ENCODE measurements around the gene ETNK2. TPM values are rescaled to one million over a fixed set of nuclear protein-coding genes. Genes with fewer than 3 reads are reported as not detected.

Gene ETNK2
- polyA plus RNA-seq, 4 donors: 0.22 to 52.6 (median 3.2) TPM

GRCh38 chr1:204108312-204109141 lies 43.3 kb downstream of the ETNK2 start:
- Histone ChIP-seq H3K36me3 (ENCODE audit: control insufficient read depth in 3 of 3, insufficient read depth in 2 of 3, low read depth in 1 of 3, low read length in 3 of 3) (peaks cover 0 to 16% (median 0%) of the 10 kb centered on the region in 3 donors), H3K9me3 (ENCODE audit: control insufficient read depth in 2 of 2, insufficient read depth in 1 of 2, low read depth in 1 of 2, low read length in 1 of 2) (no peaks in the 10 kb centered on the region), H3K27me3 (ENCODE audit: control insufficient read depth in 3 of 3, insufficient read depth in 3 of 3, low read length in 3 of 3) (no peaks in the 10 kb centered on the region), H3K4me1 (ENCODE audit: control insufficient read depth in 3 of 3, insufficient read depth in 2 of 3, low read depth in 1 of 3, low read length in 2 of 3) (peaks cover 1 to 11% (median 8%) of the 10 kb centered on the region in 3 donors), H3K27ac (ENCODE audit: low read depth in 1 of 3, low read length in 2 of 3) (peak overlapping the region in 1 of 3 donors; percentile 12), H3K4me3 (ENCODE audit: low read depth in 1 of 3, low read length in 3 of 3) (no peak overlapping the region)
- WGBS, 3 donors: 68 to 76% (median 73%) methylated on average over 21 of the region's 21 CpGs
- DNase-seq (no peak), FAIRE-seq (no peak)

GRCh38 chr1:204107892-204108291 lies 44.0 kb downstream of the ETNK2 start:
- peaks cover 0 to 13% (median 0%) of the 10 kb centered on the region in 3 donors for H3K36me3 ChIP-seq (ENCODE audit: control insufficient read depth in 3 of 3, insufficient read depth in 2 of 3, low read depth in 1 of 3, low read length in 3 of 3)
- no peak overlapping the region for H3K4me3 ChIP-seq (ENCODE audit: low read depth in 1 of 3, low read length in 3 of 3)
- H3K27ac ChIP-seq (ENCODE audit: low read depth in 1 of 3, low read length in 2 of 3): no peak overlapping the region
- H3K4me1 ChIP-seq (ENCODE audit: control insufficient read depth in 3 of 3, insufficient read depth in 2 of 3, low read depth in 1 of 3, low read length in 2 of 3): peaks cover 6 to 17% (median 14%) of the 10 kb centered on the region in 3 donors
- H3K9me3 ChIP-seq (ENCODE audit: control insufficient read depth in 2 of 2, insufficient read depth in 1 of 2, low read depth in 1 of 2, low read length in 1 of 2): no peaks in the 10 kb centered on the region
- FAIRE-seq: no peak
- 88 to 92% (median 92%) methylated on average over 2 of the region's 2 CpGs for WGBS, 3 donors
- no peaks in the 10 kb centered on the region for H3K27me3 ChIP-seq (ENCODE audit: control insufficient read depth in 3 of 3, insufficient read depth in 3 of 3, low read length in 3 of 3)
- no peak for DNase-seq

DNA sequence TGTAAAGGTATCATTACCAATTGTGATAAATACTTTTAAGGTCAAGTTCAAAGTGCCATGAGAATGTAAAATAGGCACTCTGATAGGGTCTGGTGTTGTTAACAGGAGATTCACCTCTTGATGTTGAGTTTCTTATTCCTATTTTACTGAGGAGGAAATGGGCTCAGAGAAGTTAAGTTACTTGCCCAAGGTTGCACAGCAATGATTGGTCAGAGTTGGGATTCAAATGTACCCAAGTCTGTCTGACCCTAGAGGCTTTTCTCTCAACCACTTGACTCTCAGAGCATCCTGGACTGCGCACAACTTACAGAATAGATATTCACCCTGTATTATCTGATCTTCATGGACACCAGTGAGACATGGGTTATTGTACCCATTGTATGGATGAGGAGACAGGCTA lies 45.0 kb downstream of the ETNK2 start:
- DNase-seq: no peak
- Histone ChIP-seq H3K27ac (ENCODE audit: low read depth in 1 of 3, low read length in 2 of 3) (no peak overlapping the region), H3K4me1 (ENCODE audit: control insufficient read depth in 3 of 3, insufficient read depth in 2 of 3, low read depth in 1 of 3, low read length in 2 of 3) (peaks cover 8 to 28% (median 23%) of the 10 kb centered on the region in 3 donors), H3K4me3 (ENCODE audit: low read depth in 1 of 3, low read length in 3 of 3) (no peak overlapping the region), H3K36me3 (ENCODE audit: control insufficient read depth in 3 of 3, insufficient read depth in 2 of 3, low read depth in 1 of 3, low read length in 3 of 3) (peaks cover 0 to 7% (median 0%) of the 10 kb centered on the region in 3 donors), H3K27me3 (ENCODE audit: control insufficient read depth in 3 of 3, insufficient read depth in 3 of 3, low read length in 3 of 3) (no peaks in the 10 kb centered on the region), H3K9me3 (ENCODE audit: control insufficient read depth in 2 of 2, insufficient read depth in 1 of 2, low read depth in 1 of 2, low read length in 1 of 2) (no peaks in the 10 kb centered on the region)
- 93 to 100% (median 96%) methylated on average over 1 of the region's 1 CpG for WGBS, 3 donors
- FAIRE-seq: no peak

DNA sequence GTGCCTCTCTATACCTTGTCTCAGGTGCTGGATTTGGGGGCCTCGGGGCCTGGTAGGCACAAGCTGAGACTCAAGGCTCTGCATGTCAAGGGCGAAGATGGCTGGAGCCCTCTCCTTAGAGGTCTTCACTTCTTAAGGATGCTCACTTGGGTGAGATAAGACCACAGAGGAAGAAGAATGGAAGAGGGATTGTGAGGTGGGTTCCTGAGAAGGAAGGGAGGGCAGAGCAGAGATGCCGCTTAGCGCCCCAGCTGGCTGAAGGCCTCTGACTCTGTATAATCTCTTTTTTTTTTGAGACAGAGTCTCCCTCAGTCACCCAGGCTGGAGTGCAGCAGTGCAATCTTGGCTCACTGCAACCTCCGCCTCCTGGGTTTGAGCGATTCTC lies 46.7 kb downstream of the ETNK2 start:
- Histone ChIP-seq H3K27me3 (ENCODE audit: control insufficient read depth in 3 of 3, insufficient read depth in 3 of 3, low read length in 3 of 3) (no peaks in the 10 kb centered on the region), H3K4me1 (ENCODE audit: control insufficient read depth in 3 of 3, insufficient read depth in 2 of 3, low read depth in 1 of 3, low read length in 2 of 3) (peaks cover 8 to 36% (median 24%) of the 10 kb centered on the region in 3 donors), H3K36me3 (ENCODE audit: control insufficient read depth in 3 of 3, insufficient read depth in 2 of 3, low read depth in 1 of 3, low read length in 3 of 3) (peaks cover 0 to 4% (median 0%) of the 10 kb centered on the region in 3 donors), H3K9me3 (ENCODE audit: control insufficient read depth in 2 of 2, insufficient read depth in 1 of 2, low read depth in 1 of 2, low read length in 1 of 2) (no peaks in the 10 kb centered on the region), H3K27ac (ENCODE audit: low read depth in 1 of 3, low read length in 2 of 3) (peak overlapping the region in 1 of 3 donors; percentile 59), H3K4me3 (ENCODE audit: low read depth in 1 of 3, low read length in 3 of 3) (no peak overlapping the region)
- 80 to 93% (median 86%) methylated on average over 6 of the region's 6 CpGs for WGBS, 3 donors
- FAIRE-seq: no peak
- DNase-seq: no peak

DNA sequence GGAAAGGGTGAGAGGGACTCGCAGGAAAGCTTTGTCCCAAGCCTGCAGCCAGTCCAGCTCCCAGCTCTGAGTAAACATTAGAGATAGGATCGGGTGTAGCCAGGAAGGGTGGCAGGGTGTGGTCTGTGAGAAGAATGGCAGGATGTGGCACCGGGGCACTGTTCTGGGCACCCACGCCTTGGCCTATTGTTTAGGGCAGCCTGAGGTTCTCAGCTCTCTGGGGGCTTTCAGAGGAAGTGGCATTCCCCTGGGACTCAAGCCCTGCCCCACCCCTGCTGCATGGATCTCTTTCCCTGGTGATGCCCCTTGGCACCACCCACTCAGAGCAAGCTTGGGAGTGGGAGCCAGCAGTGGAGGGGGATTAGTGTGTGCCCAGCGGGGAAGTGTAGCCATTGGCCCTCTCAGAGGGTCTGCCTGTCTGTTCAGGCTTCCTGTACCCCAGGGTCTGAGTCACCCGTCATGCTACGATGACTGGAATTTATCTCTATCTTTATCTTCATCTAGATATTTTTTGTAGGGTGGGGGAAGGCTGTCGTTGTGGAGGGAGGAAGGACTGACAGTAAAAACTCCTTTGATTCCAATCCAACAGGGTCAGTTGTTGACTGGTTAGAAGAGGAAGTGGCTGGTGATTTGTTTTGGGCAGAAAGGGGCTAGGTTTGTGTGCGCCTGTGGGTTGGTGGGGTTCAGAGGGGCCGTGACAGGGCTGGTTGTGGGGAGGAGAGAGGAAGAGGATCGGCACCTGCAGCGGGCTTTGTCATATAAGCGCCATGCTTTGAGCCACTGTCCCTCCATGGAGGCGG lies 47.3 kb downstream of the ETNK2 start:
- DNase-seq (peak in 1 of 2 donors; percentile 65), FAIRE-seq (no peak)
- H3K36me3 ChIP-seq (ENCODE audit: control insufficient read depth in 3 of 3, insufficient read depth in 2 of 3, low read depth in 1 of 3, low read length in 3 of 3): peaks cover 0 to 3% (median 0%) of the 10 kb centered on the region in 3 donors
- WGBS, 3 donors: 44 to 52% (median 47%) methylated on average over 14 of the region's 14 CpGs
- no peaks in the 10 kb centered on the region for H3K27me3 ChIP-seq (ENCODE audit: control insufficient read depth in 3 of 3, insufficient read depth in 3 of 3, low read length in 3 of 3)
- peaks cover 8 to 36% (median 24%) of the 10 kb centered on the region in 3 donors for H3K4me1 ChIP-seq (ENCODE audit: control insufficient read depth in 3 of 3, insufficient read depth in 2 of 3, low read depth in 1 of 3, low read length in 2 of 3)
- H3K9me3 ChIP-seq (ENCODE audit: control insufficient read depth in 2 of 2, insufficient read depth in 1 of 2, low read depth in 1 of 2, low read length in 1 of 2): no peaks in the 10 kb centered on the region
- no peak overlapping the region for H3K4me3 ChIP-seq (ENCODE audit: low read depth in 1 of 3, low read length in 3 of 3)
- peak overlapping the region in 1 of 3 donors; percentile 59 for H3K27ac ChIP-seq (ENCODE audit: low read depth in 1 of 3, low read length in 2 of 3)

GRCh38 chr1:204103431-204103741 lies 48.5 kb downstream of the ETNK2 start:
- no peaks in the 10 kb centered on the region for H3K9me3 ChIP-seq (ENCODE audit: control insufficient read depth in 2 of 2, insufficient read depth in 1 of 2, low read depth in 1 of 2, low read length in 1 of 2)
- no peaks in the 10 kb centered on the region for H3K27me3 ChIP-seq (ENCODE audit: control insufficient read depth in 3 of 3, insufficient read depth in 3 of 3, low read length in 3 of 3)
- FAIRE-seq: no peak
- H3K36me3 ChIP-seq (ENCODE audit: control insufficient read depth in 3 of 3, insufficient read depth in 2 of 3, low read depth in 1 of 3, low read length in 3 of 3): peaks cover 0 to under 1% (median 0%) of the 10 kb centered on the region in 3 donors
- no peak for DNase-seq
- WGBS, 3 donors: 58 to 81% (median 78%) methylated on average over 2 of the region's 2 CpGs
- peak overlapping the region in 1 of 3 donors; percentile 59 for H3K27ac ChIP-seq (ENCODE audit: low read depth in 1 of 3, low read length in 2 of 3)
- H3K4me3 ChIP-seq (ENCODE audit: low read depth in 1 of 3, low read length in 3 of 3): no peak overlapping the region
- H3K4me1 ChIP-seq (ENCODE audit: control insufficient read depth in 3 of 3, insufficient read depth in 2 of 3, low read depth in 1 of 3, low read length in 2 of 3): peaks cover 8 to 36% (median 24%) of the 10 kb centered on the region in 3 donors

DNA sequence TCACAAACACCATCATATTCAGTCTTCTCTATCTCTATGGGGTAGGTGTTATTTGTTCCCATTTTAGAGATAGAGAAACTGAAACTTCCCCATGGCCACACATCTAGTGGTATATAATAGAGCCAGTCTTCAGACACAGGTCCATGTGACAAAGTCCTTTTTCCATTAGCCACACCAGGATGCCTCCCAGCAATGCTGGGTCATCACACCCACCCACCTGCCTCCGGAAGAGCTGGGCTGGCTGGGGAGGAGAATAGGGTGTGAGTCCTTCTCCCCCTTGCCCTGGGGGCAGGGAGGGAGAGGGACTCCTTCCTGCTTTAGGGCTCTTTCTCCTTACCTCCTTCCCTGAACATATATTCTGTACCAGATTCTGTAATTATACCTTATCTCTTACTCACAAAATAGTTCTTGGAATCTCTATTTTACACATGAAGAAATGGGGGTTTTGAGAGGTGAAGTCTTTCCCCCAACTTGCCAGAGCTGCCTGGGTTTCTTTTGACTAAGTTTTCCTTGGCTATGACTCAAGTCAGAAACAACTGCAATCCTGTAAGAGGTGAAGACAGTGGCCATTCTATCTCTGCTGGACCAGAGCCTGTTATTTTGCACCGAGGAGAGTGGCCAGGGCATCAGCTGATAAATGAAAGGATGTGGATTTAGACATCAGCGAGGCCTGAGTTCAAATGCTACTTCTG lies 49.0 kb downstream of the ETNK2 start:
- peaks cover 8 to 36% (median 24%) of the 10 kb centered on the region in 3 donors for H3K4me1 ChIP-seq (ENCODE audit: control insufficient read depth in 3 of 3, insufficient read depth in 2 of 3, low read depth in 1 of 3, low read length in 2 of 3)

DNA sequence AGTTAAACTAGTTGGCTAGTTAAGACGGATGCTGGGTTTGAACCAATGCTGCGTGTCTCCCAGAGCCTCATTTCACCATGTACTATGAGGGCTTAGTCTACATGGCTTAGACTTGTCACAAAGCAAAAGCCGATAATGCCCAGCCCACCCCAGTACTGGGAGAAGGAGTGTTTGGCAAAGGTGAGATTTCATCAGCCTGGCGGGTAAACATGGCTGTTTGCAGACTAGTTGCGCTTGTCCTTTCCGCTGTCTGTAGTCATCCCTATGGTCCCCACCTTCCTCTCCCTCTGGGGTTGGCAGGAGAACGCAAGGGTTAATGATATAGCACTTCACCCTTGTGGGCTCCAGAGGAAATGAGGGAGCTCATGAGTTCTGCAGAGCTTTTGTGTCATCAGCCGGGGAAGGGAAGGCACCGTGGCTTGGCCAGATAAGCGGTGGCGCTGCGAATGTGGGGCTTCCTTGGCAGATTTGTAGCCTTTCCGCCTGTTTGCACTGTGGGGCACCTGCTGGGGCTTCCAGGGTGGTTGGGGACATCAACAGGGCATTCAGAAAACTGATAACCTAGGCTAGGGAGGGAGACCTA lies 49.7 kb downstream of the ETNK2 start:
- DNase-seq (peak in 1 of 2 donors; percentile 41), FAIRE-seq (no peak)
- peaks cover 8 to 36% (median 24%) of the 10 kb centered on the region in 3 donors for H3K4me1 ChIP-seq (ENCODE audit: control insufficient read depth in 3 of 3, insufficient read depth in 2 of 3, low read depth in 1 of 3, low read length in 2 of 3)
- no peak overlapping the region for H3K4me3 ChIP-seq (ENCODE audit: low read depth in 1 of 3, low read length in 3 of 3)
- no peaks in the 10 kb centered on the region for H3K9me3 ChIP-seq (ENCODE audit: control insufficient read depth in 2 of 2, insufficient read depth in 1 of 2, low read depth in 1 of 2, low read length in 1 of 2)
- H3K36me3 ChIP-seq (ENCODE audit: control insufficient read depth in 3 of 3, insufficient read depth in 2 of 3, low read depth in 1 of 3, low read length in 3 of 3): no peaks in the 10 kb centered on the region
- 58 to 74% (median 64%) methylated on average over 13 of the region's 13 CpGs for WGBS, 3 donors
- no peaks in the 10 kb centered on the region for H3K27me3 ChIP-seq (ENCODE audit: control insufficient read depth in 3 of 3, insufficient read depth in 3 of 3, low read length in 3 of 3)
- H3K27ac ChIP-seq (ENCODE audit: low read depth in 1 of 3, low read length in 2 of 3): peak overlapping the region in 2 of 3 donors; percentile 12 to 43

More for the DNA sequence above, 49.0 kb downstream of the ETNK2 start:
- 44 to 61% (median 48%) methylated on average over 3 of the region's 3 CpGs for WGBS, 3 donors
- H3K27me3 ChIP-seq (ENCODE audit: control insufficient read depth in 3 of 3, insufficient read depth in 3 of 3, low read length in 3 of 3): no peaks in the 10 kb centered on the region
- H3K36me3 ChIP-seq (ENCODE audit: control insufficient read depth in 3 of 3, insufficient read depth in 2 of 3, low read depth in 1 of 3, low read length in 3 of 3): no peaks in the 10 kb centered on the region
- DNase-seq: peak; percentile 62 to 66
- no peak overlapping the region for H3K4me3 ChIP-seq (ENCODE audit: low read depth in 1 of 3, low read length in 3 of 3)
- H3K27ac ChIP-seq (ENCODE audit: low read depth in 1 of 3, low read length in 2 of 3): peak overlapping the region in 2 of 3 donors; percentile 38 to 59
- no peaks in the 10 kb centered on the region for H3K9me3 ChIP-seq (ENCODE audit: control insufficient read depth in 2 of 2, insufficient read depth in 1 of 2, low read depth in 1 of 2, low read length in 1 of 2)
- FAIRE-seq: no peak

All from small intestine (tissue), 7 donors.